ENCODE measurements around the gene BMP6. TPM values are rescaled to one million over a fixed set of nuclear protein-coding genes. Genes with fewer than 3 reads are reported as not detected.

BMP6 gene
- polyA plus RNA-seq, 1 experiment = 0.06 TPM

- H3K36me3 ChIP-seq (ENCODE audit: control insufficient read depth, insufficient read depth, low read length) = no peaks in the 10 kb centered on the region
- CTCF ChIA-PET = no interaction called here
- DNase-seq (ENCODE audit: low read depth) = no peak
- no peak overlapping the region for H3K4me3 ChIP-seq (ENCODE audit: low read depth, low read length)
- POLR2A ChIA-PET = no interaction called here
- no peak for TF ChIP-seq CTCF (IDR thresholded peaks at IDR 0.05; ENCODE audit: insufficient read depth, low read depth, low read length)
- H3K27me3 ChIP-seq (ENCODE audit: control insufficient read depth, insufficient read depth, low read length) = peaks cover 2% of the 10 kb centered on the region; the same call in 1 of the 2 replicates
Measured at GRCh38 chr6:7921632-7922092, 195.8 kb downstream of the BMP6 start.

- POLR2A ChIA-PET = no interaction called here
- no peak for DNase-seq (ENCODE audit: low read depth)
- CTCF ChIA-PET = no interaction called here
- no peak for TF ChIP-seq CTCF (IDR thresholded peaks at IDR 0.05; ENCODE audit: insufficient read depth, low read depth, low read length)
- Histone ChIP-seq H3K4me3 (ENCODE audit: low read depth, low read length) (no peak overlapping the region), H3K36me3 (ENCODE audit: control insufficient read depth, insufficient read depth, low read length) (no peaks in the 10 kb centered on the region), H3K27me3 (ENCODE audit: control insufficient read depth, insufficient read depth, low read length) (no peaks in the 10 kb centered on the region)
Measured at GRCh38 chr6:7922596-7922995, 196.7 kb downstream of the BMP6 start.

GRCh38 chr6:7924867-7925266 lies 199.0 kb downstream of the BMP6 start:
- H3K4me3 ChIP-seq (ENCODE audit: low read depth, low read length) = no peak overlapping the region
- H3K27me3 ChIP-seq (ENCODE audit: control insufficient read depth, insufficient read depth, low read length) = no peaks in the 10 kb centered on the region
- no peak for TF ChIP-seq CTCF (IDR thresholded peaks at IDR 0.05; ENCODE audit: insufficient read depth, low read depth, low read length)
- H3K36me3 ChIP-seq (ENCODE audit: control insufficient read depth, insufficient read depth, low read length) = no peaks in the 10 kb centered on the region
- no peak for DNase-seq (ENCODE audit: low read depth)
- POLR2A ChIA-PET = no interaction called here
- CTCF ChIA-PET = no interaction called here

Other genes starting within 250 kb of the BMP6 start
- gene DSP, start 184.4 kb upstream of the BMP6 start, polyA plus RNA-seq (2011; rRNA removed) = 11.0 and 12.7 TPM in 2 replicates
- 2.6 and 6.2 TPM in 2 replicates for gene SNRNP48, start 135.9 kb upstream of the BMP6 start, polyA plus RNA-seq (2011; rRNA removed)
- 253 and 273 TPM in 2 replicates for gene TXNDC5, start 184.7 kb downstream of the BMP6 start, polyA plus RNA-seq (2011; rRNA removed)